Measurements from ENCODE around the gene TIAM1. TPM values are rescaled to one million over a fixed set of nuclear protein-coding genes. Genes with fewer than 3 reads are reported as not detected.

TIAM1 gene
- total RNA-seq, 1 donor from 2014 or later, result 16.7 TPM

- H3K27me3 Mint-ChIP-seq (ENCODE audit: unreplicated experiment), result no peaks in the 10 kb centered on the region
- no peaks in the 10 kb centered on the region for H3K36me3 Mint-ChIP-seq (ENCODE audit: unreplicated experiment)
- no peak overlapping the region for H3K4me3 Mint-ChIP-seq (ENCODE audit: unreplicated experiment)
- H3K27ac Mint-ChIP-seq (ENCODE audit: unreplicated experiment), result no peak overlapping the region
- peaks cover 13% of the 10 kb centered on the region for H3K4me1 Mint-ChIP-seq (ENCODE audit: unreplicated experiment)
- TF ChIP-seq CTCF (IDR thresholded peaks at IDR 0.05), result no peak
- H3K9me3 Mint-ChIP-seq (ENCODE audit: unreplicated experiment), result no peaks in the 10 kb centered on the region
- DNase-seq (ENCODE audit: extremely low spot score, unreplicated experiment), result no peak
These were observed 67.4 kb downstream of the TIAM1 start for GRCh38 chr21:31276663-31277062.

GRCh38 chr21:31275901-31276300, 68.2 kb downstream of the TIAM1 start:
- no peak for TF ChIP-seq CTCF (IDR thresholded peaks at IDR 0.05)
- H3K36me3 Mint-ChIP-seq (ENCODE audit: unreplicated experiment), result no peaks in the 10 kb centered on the region
- H3K4me3 Mint-ChIP-seq (ENCODE audit: unreplicated experiment), result no peak overlapping the region
- peaks cover 10% of the 10 kb centered on the region for H3K4me1 Mint-ChIP-seq (ENCODE audit: unreplicated experiment)
- DNase-seq (ENCODE audit: extremely low spot score, unreplicated experiment), result no peak
- H3K27ac Mint-ChIP-seq (ENCODE audit: unreplicated experiment), result no peak overlapping the region
- H3K27me3 Mint-ChIP-seq (ENCODE audit: unreplicated experiment), result no peaks in the 10 kb centered on the region
- H3K9me3 Mint-ChIP-seq (ENCODE audit: unreplicated experiment), result no peaks in the 10 kb centered on the region

- Mint-ChIP-seq H3K27ac (ENCODE audit: unreplicated experiment) (no peak overlapping the region), H3K36me3 (ENCODE audit: unreplicated experiment) (no peaks in the 10 kb centered on the region), H3K27me3 (ENCODE audit: unreplicated experiment) (no peaks in the 10 kb centered on the region), H3K9me3 (ENCODE audit: unreplicated experiment) (no peaks in the 10 kb centered on the region), H3K4me3 (ENCODE audit: unreplicated experiment) (no peak overlapping the region), H3K4me1 (ENCODE audit: unreplicated experiment) (peaks cover 9% of the 10 kb centered on the region)
- no peak for TF ChIP-seq CTCF (IDR thresholded peaks at IDR 0.05)
- DNase-seq (ENCODE audit: extremely low spot score, unreplicated experiment), result no peak
These were observed 70.8 kb downstream of the TIAM1 start for GRCh38 chr21:31273278-31273677.

- no peak for TF ChIP-seq CTCF (IDR thresholded peaks at IDR 0.05)
- H3K4me1 Mint-ChIP-seq (ENCODE audit: unreplicated experiment), result no peaks in the 10 kb centered on the region
- H3K27me3 Mint-ChIP-seq (ENCODE audit: unreplicated experiment), result no peaks in the 10 kb centered on the region
- H3K4me3 Mint-ChIP-seq (ENCODE audit: unreplicated experiment), result no peak overlapping the region
- no peaks in the 10 kb centered on the region for H3K9me3 Mint-ChIP-seq (ENCODE audit: unreplicated experiment)
- no peak for DNase-seq (ENCODE audit: extremely low spot score, unreplicated experiment)
- no peak overlapping the region for H3K27ac Mint-ChIP-seq (ENCODE audit: unreplicated experiment)
- H3K36me3 Mint-ChIP-seq (ENCODE audit: unreplicated experiment), result no peaks in the 10 kb centered on the region
These were observed 76.0 kb downstream of the TIAM1 start for GRCh38 chr21:31268090-31268489.

DNA sequence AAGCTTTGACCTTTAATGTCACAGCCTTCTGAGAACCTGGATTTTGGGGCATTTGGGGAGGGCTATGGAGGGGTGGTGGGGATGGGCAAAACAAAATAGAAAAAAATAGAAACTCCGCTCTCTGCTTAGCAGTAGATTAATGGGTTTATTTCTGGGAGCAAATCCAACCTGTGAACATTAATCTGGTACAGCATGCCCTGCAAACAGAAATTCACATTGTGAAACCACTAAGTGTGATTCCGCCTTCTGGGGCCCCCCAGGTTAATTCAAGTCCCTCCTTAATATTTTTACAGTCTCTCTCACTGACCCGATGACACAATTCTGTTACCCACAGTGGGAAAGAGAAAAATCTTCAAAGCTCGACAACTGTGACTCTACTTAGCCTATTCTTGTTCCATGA, 76.4 kb downstream of the TIAM1 start:
- Mint-ChIP-seq H3K4me1 (ENCODE audit: unreplicated experiment) (no peaks in the 10 kb centered on the region), H3K9me3 (ENCODE audit: unreplicated experiment) (no peaks in the 10 kb centered on the region), H3K36me3 (ENCODE audit: unreplicated experiment) (no peaks in the 10 kb centered on the region), H3K27ac (ENCODE audit: unreplicated experiment) (no peak overlapping the region), H3K27me3 (ENCODE audit: unreplicated experiment) (no peaks in the 10 kb centered on the region), H3K4me3 (ENCODE audit: unreplicated experiment) (no peak overlapping the region)
- no peak for TF ChIP-seq CTCF (IDR thresholded peaks at IDR 0.05)
- no peak for DNase-seq (ENCODE audit: extremely low spot score, unreplicated experiment)
